Activated naive CD4-positive, alpha-beta T cell treated with anti-CD3 and anti-CD28 coated beads, Interleukin-2, amount 50 U/mL, for 24 hours (primary cell): ENCODE data around the gene INTS11.

Experiments used
- H3K27ac Mint-ChIP-seq: one replicate; pipeline ENCODE4 v1.8.0; 2021; ENCODE audit warnings: mild to moderate bottlenecking, mixed read lengths
- H3K27me3 Mint-ChIP-seq: one replicate; pipeline ENCODE4 v1.8.0; 2021; ENCODE audit warnings: mixed read lengths
- H3K36me3 Mint-ChIP-seq: one replicate; pipeline ENCODE4 v1.8.0; 2021; ENCODE audit warnings: mixed read lengths
- H3K4me1 Mint-ChIP-seq: one replicate; pipeline ENCODE4 v1.8.0; 2021; ENCODE audit warnings: mixed read lengths
- H3K4me3 Mint-ChIP-seq: one replicate; pipeline ENCODE4 v1.8.0; 2021; ENCODE audit warnings: mild to moderate bottlenecking, mixed read lengths
- H3K9me3 Mint-ChIP-seq: one replicate; pipeline ENCODE4 v1.8.0; 2021; ENCODE audit warnings: mixed read lengths

Gene INTS11

GRCh38 chr1:1349256-1350012 is 25.0 kb upstream of the INTS11 start, which contains the start of gene DVL1:
TSS of gene DVL1 (minus strand) at chr1:1349418. CDS start at chr1:1349065, 353 bp downstream.
- Mint-ChIP-seq H3K4me1 (peaks cover 29% of the 10 kb centered on the region), H3K27me3 (peaks cover 3% of the 10 kb centered on the region), H3K4me3 (peak within 1 kb of the TSS; percentile 78), H3K27ac (peak within 1 kb of the TSS; percentile 70), H3K9me3 (no peaks in the 10 kb centered on the region), H3K36me3 (no peaks in the 10 kb centered on the region)

- Mint-ChIP-seq H3K4me1 (peaks cover 26% of the 10 kb centered on the region), H3K4me3 (peak overlapping the region; percentile 78), H3K27ac (peak overlapping the region; percentile 70), H3K9me3 (no peaks in the 10 kb centered on the region), H3K36me3 (no peaks in the 10 kb centered on the region), H3K27me3 (peaks cover 3% of the 10 kb centered on the region)
These were observed 24.2 kb upstream of the INTS11 start for GRCh38 chr1:1348420-1349255.

- H3K27me3 Mint-ChIP-seq = peaks cover 3% of the 10 kb centered on the region
- H3K4me3 Mint-ChIP-seq = peak overlapping the region; percentile 78
- H3K9me3 Mint-ChIP-seq = no peaks in the 10 kb centered on the region
- no peak overlapping the region for H3K27ac Mint-ChIP-seq
- no peaks in the 10 kb centered on the region for H3K36me3 Mint-ChIP-seq
- peaks cover 23% of the 10 kb centered on the region for H3K4me1 Mint-ChIP-seq
These were observed 23.4 kb upstream of the INTS11 start for GRCh38 chr1:1347663-1348419.

- Mint-ChIP-seq H3K9me3 (no peaks in the 10 kb centered on the region), H3K27me3 (no peaks in the 10 kb centered on the region), H3K4me1 (peaks cover 16% of the 10 kb centered on the region), H3K36me3 (no peaks in the 10 kb centered on the region), H3K4me3 (peak overlapping the region; percentile 78), H3K27ac (no peak overlapping the region)
These were observed 22.7 kb upstream of the INTS11 start for GRCh38 chr1:1347026-1347595.

- H3K27ac Mint-ChIP-seq = no peak overlapping the region
- no peaks in the 10 kb centered on the region for H3K27me3 Mint-ChIP-seq
- H3K9me3 Mint-ChIP-seq = no peaks in the 10 kb centered on the region
- H3K36me3 Mint-ChIP-seq = no peaks in the 10 kb centered on the region
- peaks cover 16% of the 10 kb centered on the region for H3K4me1 Mint-ChIP-seq
- H3K4me3 Mint-ChIP-seq = peak overlapping the region; percentile 78
These were observed 22.0 kb upstream of the INTS11 start for GRCh38 chr1:1346501-1346890.

GRCh38 chr1:1345860-1346500 is 21.5 kb upstream of the INTS11 start:
- Mint-ChIP-seq H3K27me3 (no peaks in the 10 kb centered on the region), H3K4me3 (no peak overlapping the region), H3K27ac (no peak overlapping the region), H3K36me3 (no peaks in the 10 kb centered on the region), H3K9me3 (no peaks in the 10 kb centered on the region), H3K4me1 (peaks cover 16% of the 10 kb centered on the region)

GRCh38 chr1:1345384-1345783 is 20.9 kb upstream of the INTS11 start:
- H3K36me3 Mint-ChIP-seq = no peaks in the 10 kb centered on the region
- peaks cover 16% of the 10 kb centered on the region for H3K4me1 Mint-ChIP-seq
- no peak overlapping the region for H3K27ac Mint-ChIP-seq
- H3K4me3 Mint-ChIP-seq = no peak overlapping the region
- no peaks in the 10 kb centered on the region for H3K9me3 Mint-ChIP-seq
- no peaks in the 10 kb centered on the region for H3K27me3 Mint-ChIP-seq

- Mint-ChIP-seq H3K27me3 (no peaks in the 10 kb centered on the region), H3K27ac (no peak overlapping the region)
These were observed 20.3 kb upstream of the INTS11 start for GRCh38 chr1:1344655-1345361.

GRCh38 chr1:1343811-1344421 is 19.5 kb upstream of the INTS11 start:
- no peak overlapping the region for H3K27ac Mint-ChIP-seq
- H3K9me3 Mint-ChIP-seq = no peaks in the 10 kb centered on the region
- no peaks in the 10 kb centered on the region for H3K36me3 Mint-ChIP-seq
- no peak overlapping the region for H3K4me3 Mint-ChIP-seq
- no peaks in the 10 kb centered on the region for H3K27me3 Mint-ChIP-seq
- peaks cover 16% of the 10 kb centered on the region for H3K4me1 Mint-ChIP-seq

More at GRCh38 chr1:1344655-1345361, 20.3 kb upstream of the INTS11 start:
- peaks cover 16% of the 10 kb centered on the region for H3K4me1 Mint-ChIP-seq
- no peaks in the 10 kb centered on the region for H3K9me3 Mint-ChIP-seq
- no peaks in the 10 kb centered on the region for H3K36me3 Mint-ChIP-seq
- no peak overlapping the region for H3K4me3 Mint-ChIP-seq

GRCh38 chr1:1342584-1343115 is 18.2 kb upstream of the INTS11 start:
- H3K9me3 Mint-ChIP-seq = no peaks in the 10 kb centered on the region
- H3K27me3 Mint-ChIP-seq = no peaks in the 10 kb centered on the region
- H3K27ac Mint-ChIP-seq = no peak overlapping the region
- peaks cover 13% of the 10 kb centered on the region for H3K4me1 Mint-ChIP-seq
- no peak overlapping the region for H3K4me3 Mint-ChIP-seq
- no peaks in the 10 kb centered on the region for H3K36me3 Mint-ChIP-seq

GRCh38 chr1:1342061-1342562 is 17.7 kb upstream of the INTS11 start:
- peaks cover 8% of the 10 kb centered on the region for H3K4me1 Mint-ChIP-seq
- no peaks in the 10 kb centered on the region for H3K27me3 Mint-ChIP-seq
- H3K27ac Mint-ChIP-seq = no peak overlapping the region
- H3K36me3 Mint-ChIP-seq = no peaks in the 10 kb centered on the region
- H3K9me3 Mint-ChIP-seq = no peaks in the 10 kb centered on the region
- no peak overlapping the region for H3K4me3 Mint-ChIP-seq

GRCh38 chr1:1341549-1342021 is 17.1 kb upstream of the INTS11 start:
- Mint-ChIP-seq H3K36me3 (no peaks in the 10 kb centered on the region), H3K27me3 (no peaks in the 10 kb centered on the region), H3K9me3 (no peaks in the 10 kb centered on the region), H3K27ac (no peak overlapping the region), H3K4me1 (peaks cover 3% of the 10 kb centered on the region), H3K4me3 (no peak overlapping the region)

- no peaks in the 10 kb centered on the region for H3K9me3 Mint-ChIP-seq
- H3K27ac Mint-ChIP-seq = no peak overlapping the region
- no peaks in the 10 kb centered on the region for H3K4me1 Mint-ChIP-seq
- H3K4me3 Mint-ChIP-seq = no peak overlapping the region
- H3K36me3 Mint-ChIP-seq = no peaks in the 10 kb centered on the region
- H3K27me3 Mint-ChIP-seq = no peaks in the 10 kb centered on the region
These were observed 16.5 kb upstream of the INTS11 start for GRCh38 chr1:1340791-1341548.
